Endothelial cell of umbilical vein (primary cell): ENCODE measurements around the gene TASOR.

Source experiments
- CTCF ChIP-seq, 2 donors: IDR thresholded peaks; 1 replicate in 1 of 2; 2 replicates in 1 of 2; pipeline ENCODE4 v1.5.1; 2011; ENCODE audit warnings: low read length in 2 of 2, mild to moderate bottlenecking in 2 of 2, moderate library complexity in 2 of 2, control low read depth in 1 of 2, inconsistent platforms in 1 of 2, low read depth in 1 of 2; ENCODE audit not compliant: insufficient read depth in 1 of 2; ENCODE audit errors: extremely low read depth in 1 of 2
- EZH2 ChIP-seq: IDR thresholded peaks from 2 replicates; pipeline ENCODE4 v1.6.1; 2012; ENCODE audit warnings: borderline replicate concordance, low read depth, mild to moderate bottlenecking, moderate library complexity, low read length, inconsistent platforms; ENCODE audit not compliant: severe bottlenecking
- GATA2 ChIP-seq: IDR thresholded peaks from 2 replicates; pipeline ENCODE4 v1.7.0; 2011; ENCODE audit warnings: low read depth, mild to moderate bottlenecking, moderate library complexity, mixed read lengths, low read length; ENCODE audit not compliant: insufficient read length, insufficient read depth
- POLR2A ChIP-seq: IDR thresholded peaks from 2 replicates; pipeline ENCODE4 v1.6.1; 2012; ENCODE audit warnings: low read depth, mild to moderate bottlenecking, control low read depth, low read length

GRCh38 chr3:56693750-56694149 lies 10.7 kb upstream of the TASOR start:
- TF ChIP-seq CTCF (IDR thresholded peaks at IDR 0.05; ENCODE audit: extremely low read depth in 1 of 2, insufficient read depth in 1 of 2, low read depth in 1 of 2, low read length in 2 of 2) = no peak
- no peak for TF ChIP-seq POLR2A
- no peak for TF ChIP-seq GATA2
- no peak for TF ChIP-seq EZH2
